HG02938 (cell line): Measurements from ENCODE around the gene ENO1.
"Not testable (repeated sequence)": the region's sequence is repeated elsewhere in the genome, so short reads cannot be mapped to it uniquely, and the experiment has no call there.

Experiments used
- ATAC-seq: cut with Tn5 transposase; IDR thresholded peaks from one replicate; pipeline ENCODE4 v1.9.1; 2021; ENCODE audit warnings: mild to moderate bottlenecking, moderate library complexity; ENCODE audit not compliant: unreplicated experiment

ENO1 gene

GRCh38 chr1:8847990-8848389, 30.5 kb downstream of the ENO1 start:
- no peak for ATAC-seq

GRCh38 chr1:8846263-8846662, 32.2 kb downstream of the ENO1 start:
- no peak for ATAC-seq

DNA sequence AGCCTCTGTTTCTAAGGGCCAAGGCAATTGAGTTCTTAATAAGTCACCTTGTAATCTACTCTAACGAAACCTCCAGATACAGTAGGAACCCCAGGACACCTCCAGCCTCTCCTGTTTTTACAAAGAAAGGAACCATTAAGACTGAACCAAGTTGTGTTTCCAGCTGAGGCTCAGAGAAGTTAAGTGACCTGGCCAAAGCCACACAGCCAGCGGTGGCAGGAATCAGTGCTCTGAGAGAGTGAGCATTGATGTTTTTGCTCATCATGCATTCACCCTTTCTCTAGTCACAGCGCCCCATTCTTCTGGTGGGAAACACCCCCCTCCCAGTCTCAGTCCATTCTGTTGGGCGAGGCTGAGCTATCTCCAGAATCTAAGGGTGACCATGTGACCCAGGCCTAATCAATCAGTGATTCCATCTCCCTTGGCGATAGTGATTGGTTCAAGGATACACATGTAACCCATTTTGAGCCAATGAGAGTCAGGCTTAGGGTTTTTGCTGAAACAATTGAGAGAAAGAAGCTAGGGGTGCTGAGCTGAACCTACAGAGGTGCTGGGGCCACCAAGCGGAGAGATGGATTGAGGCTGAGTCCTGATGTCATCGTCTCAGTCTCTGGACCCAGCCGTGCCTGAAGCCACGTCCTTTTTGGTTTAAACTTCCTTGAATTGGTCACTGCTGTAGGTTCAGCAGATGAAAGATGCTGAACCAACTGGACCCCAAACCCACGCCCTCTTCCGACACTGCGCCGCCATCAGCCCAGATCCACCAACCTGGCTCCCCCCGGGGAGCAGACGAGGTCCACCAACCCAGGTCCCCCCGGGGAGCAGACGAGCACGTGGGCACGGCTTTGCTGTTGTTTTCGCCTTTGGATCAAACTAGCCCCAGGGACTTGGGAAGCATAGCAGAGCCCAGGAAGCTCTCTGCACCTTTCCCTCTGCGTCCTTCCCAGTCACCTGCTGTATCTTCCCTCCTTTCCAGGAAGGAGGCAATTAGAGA, 33.1 kb downstream of the ENO1 start:
- no peak for ATAC-seq

DNA sequence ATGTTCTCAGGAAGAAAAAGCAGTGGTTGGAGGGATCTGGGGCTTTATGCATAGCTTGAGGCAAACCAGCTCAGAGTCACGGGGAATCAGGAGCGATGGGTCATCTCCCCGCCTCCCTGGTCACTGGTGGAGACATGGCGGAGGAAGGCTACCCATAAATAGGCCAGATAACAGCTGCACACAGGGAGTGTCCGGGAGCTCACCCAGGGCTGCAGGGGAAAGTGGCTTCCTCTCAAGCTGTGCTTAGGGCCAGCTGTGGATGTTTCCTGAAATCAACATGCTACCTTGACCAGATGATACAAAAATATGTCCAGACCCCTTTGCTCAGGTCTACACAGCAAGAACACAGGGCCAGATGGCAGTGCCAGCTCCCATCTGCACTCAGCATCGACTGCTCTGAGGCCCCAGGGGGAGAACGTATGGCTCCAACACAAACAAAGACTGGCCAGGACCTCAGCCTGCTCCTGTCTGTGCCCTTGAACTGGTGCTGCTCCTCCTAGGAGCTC, 33.9 kb downstream of the ENO1 start:
- no peak for ATAC-seq

- no peak for ATAC-seq
These were observed 37.1 kb downstream of the ENO1 start for GRCh38 chr1:8841395-8841794.

DNA sequence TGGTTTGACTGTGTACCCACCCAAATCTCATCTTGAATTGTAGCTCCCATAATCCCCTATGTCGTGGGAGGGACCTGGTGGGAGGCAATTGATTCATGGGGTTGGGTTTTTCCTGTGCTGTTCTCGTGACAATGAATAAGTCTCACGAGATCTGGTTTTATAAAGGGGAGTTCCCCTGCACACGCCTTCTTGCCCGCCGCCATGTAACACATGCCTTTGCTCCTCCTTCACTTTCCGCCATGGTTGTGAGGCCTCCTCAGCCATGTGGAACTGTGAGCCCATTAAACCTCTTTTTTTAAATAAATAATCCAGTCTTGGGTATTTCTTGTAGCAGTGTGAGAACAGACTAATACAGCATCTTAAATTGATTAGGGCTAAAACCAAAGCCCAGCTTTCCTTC, 38.5 kb downstream of the ENO1 start:
- ATAC-seq: no peak

DNA sequence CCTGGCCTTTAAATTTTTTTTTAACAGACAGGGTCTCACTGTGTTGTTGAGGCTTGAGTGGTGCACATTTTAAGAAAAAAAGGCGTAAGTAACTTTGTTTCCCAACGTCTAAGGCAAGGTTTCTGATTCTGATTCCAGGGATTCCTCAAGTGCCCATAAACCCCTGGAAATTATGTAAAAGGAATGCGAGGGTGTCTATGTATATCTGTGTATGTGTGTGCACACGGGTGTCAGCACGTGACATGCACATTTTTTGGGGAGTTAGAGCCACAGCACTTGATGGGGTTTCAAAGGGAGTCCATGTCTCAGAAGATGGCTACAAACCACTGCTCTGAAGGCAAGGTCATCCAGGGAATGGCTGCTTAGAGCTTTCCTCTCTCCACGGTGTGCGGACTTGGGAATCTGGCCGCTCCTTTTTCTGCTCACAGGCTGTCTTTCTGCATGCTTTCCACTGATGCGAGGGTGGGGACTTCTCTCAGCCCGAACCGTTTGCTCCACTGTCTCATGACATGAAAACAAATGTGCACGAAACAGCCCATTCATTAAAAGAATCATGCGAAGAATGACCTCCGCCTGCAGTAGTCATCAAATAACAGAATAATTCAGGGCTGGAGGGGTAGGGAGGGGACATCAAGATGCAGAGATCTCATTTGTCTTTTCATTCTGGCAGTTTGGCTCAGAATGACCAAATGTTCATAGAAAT, 42.4 kb downstream of the ENO1 start:
- ATAC-seq: no peak

DNA sequence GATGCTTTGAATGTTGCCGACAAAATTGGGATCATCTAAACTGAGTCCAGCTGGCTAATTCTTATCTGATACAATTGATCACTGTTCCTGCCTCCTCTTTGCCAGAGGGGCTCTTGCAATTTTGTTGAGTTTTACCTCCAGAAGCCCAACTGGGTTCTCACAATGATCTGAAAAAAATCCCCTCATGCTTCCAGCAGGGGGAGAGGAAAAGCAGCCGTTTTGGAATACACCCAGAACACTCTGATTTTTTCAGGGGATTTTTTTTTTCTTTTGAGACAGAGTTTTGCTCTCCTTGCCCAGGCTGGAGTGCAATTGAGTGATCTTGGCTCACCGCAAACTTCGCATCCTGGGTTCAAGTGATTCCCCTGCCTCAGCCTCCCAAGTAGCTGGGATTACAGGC, 47.1 kb downstream of the ENO1 start:
- ATAC-seq: no peak

DNA sequence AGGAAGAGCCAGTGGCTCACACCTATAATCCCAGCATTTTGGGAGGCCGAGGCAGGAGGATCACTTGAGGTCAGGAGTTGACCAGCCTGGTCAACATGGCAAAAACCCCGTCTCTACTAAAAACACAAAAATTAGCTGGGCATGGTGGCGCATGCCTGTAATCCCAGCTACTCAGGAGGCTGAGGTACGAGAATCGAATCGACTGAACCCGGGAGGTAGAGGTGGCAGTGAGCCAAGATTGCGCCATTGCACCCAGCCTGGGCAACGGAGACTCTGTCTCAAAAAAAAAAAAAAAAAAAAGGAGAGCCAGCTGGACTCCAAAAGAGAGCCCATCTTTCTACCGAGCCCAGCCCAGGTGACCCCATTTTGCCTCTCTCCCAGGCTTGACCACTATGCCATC, 47.8 kb downstream of the ENO1 start:
- not testable (repeated sequence) for ATAC-seq

DNA sequence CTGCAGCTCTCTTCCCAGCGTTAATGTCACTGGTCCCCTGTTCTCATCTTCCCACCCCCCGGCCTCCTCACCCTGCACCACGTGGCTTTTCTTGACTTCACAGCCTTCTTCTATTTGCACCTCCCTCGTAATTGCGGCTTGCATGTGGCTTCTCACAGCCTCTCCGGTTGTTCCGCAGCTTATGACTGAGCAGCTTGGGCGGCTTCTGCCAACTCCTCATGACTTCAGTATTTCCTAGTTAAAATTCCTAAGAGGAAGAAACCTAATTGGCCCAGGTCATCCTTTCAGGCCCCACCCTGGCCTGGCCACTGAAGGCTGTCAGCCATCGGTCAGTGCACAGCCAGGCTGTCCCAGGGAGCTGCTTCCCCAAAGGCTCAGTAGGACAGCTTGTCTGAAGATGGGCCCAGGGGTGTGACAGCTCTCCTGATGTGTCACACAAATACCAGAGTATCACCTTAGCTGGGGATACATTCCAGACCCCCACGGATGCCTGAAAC, 52.5 kb downstream of the ENO1 start:
- no peak for ATAC-seq

- no peak for ATAC-seq
These were observed 55.2 kb downstream of the ENO1 start for GRCh38 chr1:8823295-8823664.

GRCh38 chr1:8822373-8823294, 55.9 kb downstream of the ENO1 start:
- ATAC-seq: no peak

DNA sequence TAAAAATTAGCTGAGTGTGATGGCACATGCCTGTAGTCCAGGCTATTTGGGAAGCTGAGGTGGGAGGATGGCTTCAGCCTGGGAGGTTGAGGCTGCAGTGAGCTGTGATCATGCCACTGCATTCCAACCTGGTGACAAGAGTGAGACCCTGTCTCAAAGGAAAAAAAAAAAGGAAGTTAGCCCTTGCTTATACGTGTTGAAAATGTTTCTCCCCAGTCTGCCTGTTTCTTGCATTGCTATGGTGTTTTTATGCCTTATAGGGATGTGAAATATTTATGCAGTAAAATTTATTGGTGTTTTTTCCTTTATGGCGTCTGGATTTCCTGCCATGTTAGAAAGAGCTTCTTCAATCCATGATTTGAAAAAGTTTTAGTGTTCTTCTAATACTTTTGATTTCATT, 57.4 kb downstream of the ENO1 start:
- ATAC-seq: no peak

DNA sequence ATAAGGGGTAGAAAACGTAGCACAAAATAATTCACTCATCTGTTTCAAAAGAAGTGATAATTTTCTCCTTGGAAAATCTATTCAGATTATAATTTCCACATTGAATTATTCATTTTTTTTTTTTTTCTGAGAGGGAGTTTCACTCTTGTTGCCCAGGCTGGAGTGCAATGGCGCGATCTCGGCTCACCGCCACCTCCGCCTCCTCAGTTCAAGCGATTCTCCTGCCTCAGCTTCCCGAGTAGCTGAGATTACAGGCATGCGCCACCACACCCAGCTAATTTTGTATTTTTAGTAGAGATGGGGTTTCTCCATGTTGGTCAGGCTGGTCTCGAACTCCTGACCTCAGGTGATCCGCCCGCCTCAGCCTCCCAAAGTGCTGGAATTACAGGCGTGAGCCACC, 59.7 kb downstream of the ENO1 start:
- not testable (repeated sequence) for ATAC-seq

- ATAC-seq: no peak
These were observed 60.1 kb downstream of the ENO1 start for GRCh38 chr1:8818325-8818775.

- ATAC-seq: peak; percentile 83
These were observed 60.8 kb downstream of the ENO1 start, which contains the start of gene RERE for GRCh38 chr1:8817412-8818324. Gene RERE, minus strand, starts transcription at chr1:8817640.

GRCh38 chr1:8816831-8817411, 61.6 kb downstream of the ENO1 start:
- ATAC-seq: peak; percentile 27

- no peak for ATAC-seq
These were observed 62.2 kb downstream of the ENO1 start for GRCh38 chr1:8816264-8816663.

GRCh38 chr1:8815582-8816151, 62.8 kb downstream of the ENO1 start:
- no peak for ATAC-seq
